ENCODE results near the gene VMAC. TPM values are rescaled to one million over a fixed set of nuclear protein-coding genes. Genes with fewer than 3 reads are reported as not detected.

VMAC gene
- total and polyA plus RNA-seq, 4 donors = 1.9 to 9.2 (median 5.4) TPM

DNA sequence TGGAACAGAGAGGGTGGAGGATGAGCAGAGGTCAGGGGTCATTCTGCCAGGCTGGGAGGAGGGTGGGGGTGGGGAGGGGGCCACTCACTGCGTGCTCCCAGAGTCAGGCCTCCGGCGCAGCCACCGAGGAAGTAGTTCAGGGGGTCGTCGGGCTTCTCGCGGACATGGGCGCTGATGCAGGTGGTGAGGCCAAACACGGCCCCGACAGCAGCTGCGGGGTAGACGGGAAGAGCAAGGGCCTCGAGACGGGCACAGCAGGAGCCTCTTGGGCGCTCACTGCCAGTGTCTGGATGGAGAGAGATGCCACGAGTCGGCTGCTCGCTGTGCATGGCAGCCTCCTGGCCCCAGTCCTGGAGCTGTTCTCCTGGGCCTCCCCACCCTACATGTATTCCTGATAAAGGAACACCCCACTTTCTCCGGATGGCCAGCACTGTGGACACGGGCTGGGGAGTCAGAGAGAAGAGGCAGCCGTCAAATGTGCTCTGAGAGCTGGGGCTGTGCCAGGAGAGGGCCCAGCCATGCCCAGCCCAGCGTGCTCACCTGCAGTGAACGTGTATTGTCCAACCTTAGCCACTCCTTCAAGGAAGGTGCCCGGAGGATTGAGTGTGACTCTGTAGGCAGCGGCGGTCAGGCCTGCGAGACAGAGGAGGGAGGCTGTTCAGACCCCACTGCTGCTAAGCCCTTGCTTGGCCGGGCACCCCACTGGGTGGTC, 8.2 kb upstream of the VMAC start:
- intact Hi-C loops (cut with DNase I) = loop anchor here in 1 of 2 donors (10.0 kb wide), 1 partner anchor 92 kb away; the partner anchor contains the start of gene NRTN
- peaks cover 0 to 2% of the 10 kb centered on the region in 2 donors for H3K36me3 ChIP-seq (ENCODE audit: control insufficient read depth in 1 of 2, insufficient read depth in 2 of 2, low read length in 1 of 2)
- no peak for ATAC-seq (ENCODE audit: low FRiP score)
- H3K27me3 ChIP-seq (ENCODE audit: control insufficient read depth in 1 of 2, insufficient read depth in 2 of 2, low read length in 1 of 2) = no peaks in the 10 kb centered on the region
- no peak overlapping the region for H3K27ac ChIP-seq (ENCODE audit: low read depth in 1 of 2, low read length in 2 of 2)
- no peak overlapping the region for H3K4me3 ChIP-seq (ENCODE audit: low read length in 2 of 2)
- no peaks in the 10 kb centered on the region for H3K4me1 ChIP-seq (ENCODE audit: control insufficient read depth in 1 of 2, insufficient read depth in 2 of 2, low read length in 2 of 2)
- WGBS, 2 donors = 95 to 96% methylated on average over 25 to 29 of the region's 29 CpGs
- no peak for DNase-seq
- no peaks in the 10 kb centered on the region for H3K9me3 ChIP-seq (ENCODE audit: control insufficient read depth, low read length)

GRCh38 chr19:5897189-5897969, 7.3 kb upstream of the VMAC start:
- Histone ChIP-seq H3K9me3 (ENCODE audit: control insufficient read depth, low read length) (no peaks in the 10 kb centered on the region), H3K36me3 (ENCODE audit: control insufficient read depth in 1 of 2, insufficient read depth in 2 of 2, low read length in 1 of 2) (peaks cover 0 to 2% of the 10 kb centered on the region in 2 donors), H3K4me3 (ENCODE audit: low read length in 2 of 2) (no peak overlapping the region), H3K27me3 (ENCODE audit: control insufficient read depth in 1 of 2, insufficient read depth in 2 of 2, low read length in 1 of 2) (no peaks in the 10 kb centered on the region), H3K27ac (ENCODE audit: low read depth in 1 of 2, low read length in 2 of 2) (no peak overlapping the region), H3K4me1 (ENCODE audit: control insufficient read depth in 1 of 2, insufficient read depth in 2 of 2, low read length in 2 of 2) (no peaks in the 10 kb centered on the region)
- DNase-seq (no peak), ATAC-seq (ENCODE audit: low FRiP score) (no peak)
- intact Hi-C loops (cut with DNase I) = loop anchor here in 1 of 2 donors (10.0 kb wide), 1 partner anchor 93 kb away; the partner anchor contains the start of gene NRTN
- 95 to 96% methylated on average over 30 of the region's 30 CpGs for whole genome bisulfite sequencing, 2 donors

- intact Hi-C loops (cut with DNase I) = loop anchor here in 1 of 2 donors (10.0 kb wide), 1 partner anchor 95 kb away; the partner anchor contains the start of gene NRTN
- no peak overlapping the region for H3K27ac ChIP-seq (ENCODE audit: low read depth in 1 of 2, low read length in 2 of 2)
- H3K4me1 ChIP-seq (ENCODE audit: control insufficient read depth in 1 of 2, insufficient read depth in 2 of 2, low read length in 2 of 2) = no peaks in the 10 kb centered on the region
- H3K36me3 ChIP-seq (ENCODE audit: control insufficient read depth in 1 of 2, insufficient read depth in 2 of 2, low read length in 1 of 2) = peaks cover 0 to 2% of the 10 kb centered on the region in 2 donors
- WGBS, 2 donors = 90 to 95% methylated on average over 13 of the region's 13 CpGs
- no peaks in the 10 kb centered on the region for H3K9me3 ChIP-seq (ENCODE audit: control insufficient read depth, low read length)
- ATAC-seq (ENCODE audit: low FRiP score) (no peak), DNase-seq (no peak)
- H3K4me3 ChIP-seq (ENCODE audit: low read length in 2 of 2) = no peak overlapping the region
- H3K27me3 ChIP-seq (ENCODE audit: control insufficient read depth in 1 of 2, insufficient read depth in 2 of 2, low read length in 1 of 2) = no peaks in the 10 kb centered on the region
Measured at GRCh38 chr19:5899728-5900526, 4.7 kb upstream of the VMAC start.

- intact Hi-C loops (cut with DNase I) = no loop called here
- Histone ChIP-seq H3K36me3 (ENCODE audit: control insufficient read depth in 1 of 2, insufficient read depth in 2 of 2, low read length in 1 of 2) (peaks cover 0 to 2% of the 10 kb centered on the region in 2 donors), H3K9me3 (ENCODE audit: control insufficient read depth, low read length) (no peaks in the 10 kb centered on the region), H3K27ac (ENCODE audit: low read depth in 1 of 2, low read length in 2 of 2) (no peak overlapping the region), H3K27me3 (ENCODE audit: control insufficient read depth in 1 of 2, insufficient read depth in 2 of 2, low read length in 1 of 2) (no peaks in the 10 kb centered on the region), H3K4me3 (ENCODE audit: low read length in 2 of 2) (no peak overlapping the region), H3K4me1 (ENCODE audit: control insufficient read depth in 1 of 2, insufficient read depth in 2 of 2, low read length in 2 of 2) (no peaks in the 10 kb centered on the region)
- ATAC-seq (ENCODE audit: low FRiP score) (no peak), DNase-seq (no peak)
- 90 to 91% methylated on average over 8 of the region's 8 CpGs for WGBS, 2 donors
Measured at GRCh38 chr19:5900976-5901375, 3.7 kb upstream of the VMAC start.

DNA sequence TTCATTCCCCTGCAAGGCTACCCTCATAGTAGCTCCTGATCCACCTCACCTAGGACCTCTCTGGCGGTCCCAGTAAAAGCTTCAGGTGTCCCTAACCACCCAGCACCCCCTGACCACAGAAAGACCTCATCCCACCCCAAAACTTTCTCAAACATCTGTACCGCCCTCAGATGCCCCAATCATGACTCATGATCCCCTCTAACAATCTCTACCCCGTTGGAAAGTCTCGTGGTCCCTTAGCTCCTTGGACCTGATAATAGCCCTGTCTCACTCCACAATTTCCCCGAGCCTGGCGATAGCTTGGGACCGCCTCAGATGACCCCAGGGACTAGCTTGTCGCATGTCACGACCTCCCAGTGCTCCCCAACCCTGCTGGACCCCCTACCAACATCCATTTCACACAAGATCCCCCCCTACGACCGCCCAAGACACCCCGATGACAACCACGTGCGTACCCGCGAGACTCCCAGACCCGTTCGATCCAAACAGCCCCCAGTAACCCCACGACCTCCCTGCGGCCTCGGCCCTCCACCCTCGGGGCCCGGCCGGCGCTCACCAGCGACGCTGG, 1.5 kb upstream of the VMAC start:
- H3K4me1 ChIP-seq (ENCODE audit: control insufficient read depth in 1 of 2, insufficient read depth in 2 of 2, low read length in 2 of 2) = no peaks in the 10 kb centered on the region
- intact Hi-C loops (cut with DNase I) = no loop called here
- H3K36me3 ChIP-seq (ENCODE audit: control insufficient read depth in 1 of 2, insufficient read depth in 2 of 2, low read length in 1 of 2) = no peaks in the 10 kb centered on the region
- H3K27me3 ChIP-seq (ENCODE audit: control insufficient read depth in 1 of 2, insufficient read depth in 2 of 2, low read length in 1 of 2) = no peaks in the 10 kb centered on the region
- 2% methylated on average over 27 of the region's 27 CpGs for WGBS, 2 donors
- H3K9me3 ChIP-seq (ENCODE audit: control insufficient read depth, low read length) = no peaks in the 10 kb centered on the region
- peak overlapping the region; percentile 4 to 63 for H3K4me3 ChIP-seq (ENCODE audit: low read length in 2 of 2)
- DNase-seq (no peak), ATAC-seq (ENCODE audit: low FRiP score) (no peak)
- H3K27ac ChIP-seq (ENCODE audit: low read depth in 1 of 2, low read length in 2 of 2) = peak overlapping the region in 1 of 2 donors; percentile 6

GRCh38 chr19:5903624-5904351, 884 bp upstream of the VMAC start, which contains the start of gene NDUFA11:
Gene NDUFA11 (minus strand): TSS chr19:5903790. CDS start chr19:5903708, 82 bp downstream.
- H3K4me3 ChIP-seq (ENCODE audit: low read length in 2 of 2) = peak within 1 kb of the TSS; percentile 4 to 63
- H3K9me3 ChIP-seq (ENCODE audit: control insufficient read depth, low read length) = no peaks in the 10 kb centered on the region
- H3K36me3 ChIP-seq (ENCODE audit: control insufficient read depth in 1 of 2, insufficient read depth in 2 of 2, low read length in 1 of 2) = no peaks in the 10 kb centered on the region
- DNase-seq (peak; percentile 99), ATAC-seq (ENCODE audit: low FRiP score) (peak; percentile 91)
- WGBS, 2 donors = 0 to 1% methylated on average over 57 of the region's 57 CpGs
- intact Hi-C loops (cut with DNase I) = loop anchor here in 1 of 2 donors (1.0 kb wide), 1 partner anchor 183 kb away; the partner anchor contains the start of genes CATSPERD and LONP1
- no peaks in the 10 kb centered on the region for H3K4me1 ChIP-seq (ENCODE audit: control insufficient read depth in 1 of 2, insufficient read depth in 2 of 2, low read length in 2 of 2)
- no peaks in the 10 kb centered on the region for H3K27me3 ChIP-seq (ENCODE audit: control insufficient read depth in 1 of 2, insufficient read depth in 2 of 2, low read length in 1 of 2)
- H3K27ac ChIP-seq (ENCODE audit: low read depth in 1 of 2, low read length in 2 of 2) = peak within 1 kb of the TSS in 1 of 2 donors; percentile 28

DNA sequence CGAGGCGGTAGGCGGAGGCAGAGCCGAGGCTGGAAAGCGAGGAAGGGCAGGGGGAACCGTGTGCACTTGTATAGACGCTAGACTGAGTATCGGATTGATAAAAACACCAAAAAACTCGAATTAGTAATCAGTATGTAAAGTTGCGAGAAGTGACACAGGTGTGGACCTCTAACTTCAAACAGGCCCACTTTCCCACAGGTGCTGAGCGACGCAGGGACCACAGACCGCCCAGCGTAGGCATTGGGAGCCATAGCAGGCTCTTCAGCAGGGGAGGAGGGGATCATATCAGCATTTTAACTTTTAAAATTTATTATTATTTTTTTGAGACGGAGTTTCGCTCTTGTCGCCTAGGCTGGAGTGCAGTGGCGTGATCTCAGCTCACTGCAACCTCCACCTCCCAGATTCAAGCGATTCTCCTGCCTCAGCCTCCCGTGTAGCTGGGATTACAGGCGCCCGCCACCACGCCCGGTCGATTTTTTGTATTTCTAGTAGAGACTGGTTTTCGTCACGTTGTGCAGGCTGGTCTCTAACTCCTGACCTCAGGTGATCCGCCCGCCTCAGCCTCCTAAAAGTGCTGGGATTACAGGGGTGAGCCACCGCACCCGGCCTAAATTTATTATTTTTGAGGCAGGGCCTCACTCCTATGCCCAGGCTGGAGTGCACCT, 574 bp downstream of the VMAC start:
- Histone ChIP-seq H3K27ac (ENCODE audit: low read depth in 1 of 2, low read length in 2 of 2) (peak overlapping the region in 1 of 2 donors; percentile 58), H3K4me3 (ENCODE audit: low read length in 2 of 2) (peak overlapping the region; percentile 55 to 62), H3K9me3 (ENCODE audit: control insufficient read depth, low read length) (no peaks in the 10 kb centered on the region), H3K36me3 (ENCODE audit: control insufficient read depth in 1 of 2, insufficient read depth in 2 of 2, low read length in 1 of 2) (peaks cover 0 to 3% of the 10 kb centered on the region in 2 donors), H3K4me1 (ENCODE audit: control insufficient read depth in 1 of 2, insufficient read depth in 2 of 2, low read length in 2 of 2) (no peaks in the 10 kb centered on the region), H3K27me3 (ENCODE audit: control insufficient read depth in 1 of 2, insufficient read depth in 2 of 2, low read length in 1 of 2) (no peaks in the 10 kb centered on the region)
- 49 to 50% methylated on average over 31 of the region's 31 CpGs for WGBS, 2 donors
- intact Hi-C loops (cut with DNase I) = no loop called here
- no peak for DNase-seq
- ATAC-seq (ENCODE audit: low FRiP score) = no peak

All from aorta (tissue), 5 donors.